Epidermal melanocyte (primary cell): ENCODE results near the gene SYNJ2.

ENCODE experiments used
- DNase-seq: peaks from one replicate; pipeline ENCODE4 v3.0.0; 2011; ENCODE audit warnings: low spot score; ENCODE audit not compliant: insufficient read length

Gene SYNJ2

DNA sequence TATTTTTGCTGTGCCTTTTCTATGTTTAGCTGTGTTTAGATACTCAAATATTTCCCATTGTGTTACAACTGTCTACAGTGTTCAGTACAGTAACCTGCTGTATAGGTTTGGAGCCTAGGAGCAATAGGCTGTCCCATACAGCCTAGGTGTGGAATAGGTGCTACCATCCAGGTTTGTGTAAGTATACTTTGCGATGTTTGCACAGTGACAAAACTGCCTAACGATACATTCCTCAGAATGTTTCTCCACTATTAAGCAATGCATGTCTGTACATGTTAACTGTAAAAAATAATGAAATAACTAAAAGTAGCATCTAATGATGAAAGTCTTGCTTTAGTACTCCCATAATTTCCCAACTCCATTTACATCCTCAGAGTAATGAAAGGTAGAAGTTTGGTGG, 140.4 kb downstream of the SYNJ2 start:
- DNase-seq = no peak

- DNase-seq = no peak
Observed at GRCh38 chr6:158124288-158124687, 142.6 kb downstream of the SYNJ2 start.

GRCh38 chr6:158125271-158125670, 143.6 kb downstream of the SYNJ2 start:
- DNase-seq = no peak

DNA sequence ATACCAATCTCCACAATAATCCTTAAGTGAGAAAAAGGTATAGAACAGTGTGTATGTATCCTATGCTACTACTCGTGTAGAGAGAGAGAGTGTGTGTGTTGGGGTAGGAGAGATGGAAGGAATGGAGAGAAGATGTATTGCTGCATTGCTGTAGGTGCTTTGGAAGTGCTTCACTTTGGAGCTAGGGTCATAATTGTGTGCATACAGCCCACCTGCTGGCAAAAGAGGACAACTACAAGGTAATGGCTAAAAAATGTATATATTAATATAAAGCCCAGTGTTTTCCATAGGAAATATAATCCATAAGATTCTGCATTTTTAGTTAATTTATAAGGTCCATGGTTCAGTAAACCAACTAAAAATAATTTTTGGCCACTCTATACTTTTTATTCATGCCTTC, 150.3 kb downstream of the SYNJ2 start:
- no peak for DNase-seq

GRCh38 chr6:158142789-158143188, 161.1 kb downstream of the SYNJ2 start:
- DNase-seq = no peak

DNA sequence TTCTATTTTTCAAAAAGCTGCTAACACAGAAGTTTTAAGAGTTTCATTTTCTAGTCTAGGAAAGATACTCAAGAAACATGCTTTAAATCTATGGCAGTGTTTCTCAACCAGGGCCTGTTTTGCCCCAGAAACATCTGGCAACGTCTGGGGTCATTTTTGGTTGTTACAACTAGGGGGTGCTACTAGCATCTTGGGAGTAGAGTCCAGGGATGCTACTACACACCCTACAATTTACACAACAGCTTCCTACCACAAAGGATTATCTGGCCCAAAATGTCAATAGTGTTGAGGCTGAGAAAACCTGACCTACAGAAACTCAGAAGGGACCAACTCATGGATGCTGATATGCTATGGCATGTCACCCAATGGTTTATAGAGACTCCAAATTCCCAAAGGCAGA, 162.0 kb downstream of the SYNJ2 start:
- DNase-seq = no peak
